KMS-11 (cell line): ENCODE data around the gene AKAP13.

Experiments used
- H2AFZ ChIP-seq: fragments of 200-600 bp; sonication (generic); 2 replicates; pipeline ENCODE4 v1.6.1; 2016; ENCODE audit warnings: antibody characterized with exemption, mixed run types, low read depth
- H3K27ac ChIP-seq: fragments of 200-600 bp; sonication (generic); 2 replicates; pipeline ENCODE4 v1.6.1; 2016; ENCODE audit warnings: mild to moderate bottlenecking, mixed run types
- H3K27me3 ChIP-seq: fragments of 200-600 bp; sonication (generic); 2 replicates; pipeline ENCODE4 v1.6.1; 2017; ENCODE audit warnings: mild to moderate bottlenecking, low read depth, mixed run types, moderate library complexity; ENCODE audit not compliant: insufficient read depth
- H3K36me3 ChIP-seq: fragments of 200-600 bp; sonication (generic); 2 replicates; pipeline ENCODE4 v1.6.1; 2017; ENCODE audit warnings: mild to moderate bottlenecking, mixed run types; ENCODE audit not compliant: insufficient read depth
- H3K4me1 ChIP-seq: fragments of 200-600 bp; sonication (generic); 2 replicates; pipeline ENCODE4 v1.6.1; 2016; ENCODE audit warnings: mild to moderate bottlenecking, low read depth, mixed run types; ENCODE audit not compliant: poor library complexity, severe bottlenecking
- H3K4me2 ChIP-seq: fragments of 200-600 bp; sonication (generic); 2 replicates; pipeline ENCODE4 v1.7.0; 2016; ENCODE audit warnings: mild to moderate bottlenecking, mixed run types
- H3K4me3 ChIP-seq: fragments of 200-600 bp; sonication (generic); IDR thresholded peaks from 2 replicates; pipeline ENCODE4 v1.6.1; 2017; ENCODE audit warnings: low read depth, low read length, mixed read lengths; ENCODE audit not compliant: insufficient read depth
- H3K79me2 ChIP-seq: fragments of 200-600 bp; sonication (generic); 2 replicates; pipeline ENCODE4 v1.6.1; 2016; ENCODE audit warnings: low read depth, mixed run types; ENCODE audit not compliant: insufficient read depth
- H3K9ac ChIP-seq: fragments of 200-600 bp; sonication (generic); 2 replicates; pipeline ENCODE4 v1.6.1; 2016; ENCODE audit warnings: mild to moderate bottlenecking, mixed run types
- H4K20me1 ChIP-seq: fragments of 200-600 bp; sonication (generic); 2 replicates; pipeline ENCODE4 v1.6.1; 2016; ENCODE audit warnings: mild to moderate bottlenecking, mixed run types; ENCODE audit not compliant: insufficient read depth
- TF ChIP-seq, protein P1 (sequence below): fragments of 200-600 bp; sonication (generic); conservative IDR thresholded peaks from 2 replicates; pipeline ENCODE4 v1.6.1; 2017; ENCODE audit warnings: low read depth, mild to moderate bottlenecking, antibody characterized with exemption, low read length, moderate library complexity, mixed read lengths

AKAP13 gene

DNA sequence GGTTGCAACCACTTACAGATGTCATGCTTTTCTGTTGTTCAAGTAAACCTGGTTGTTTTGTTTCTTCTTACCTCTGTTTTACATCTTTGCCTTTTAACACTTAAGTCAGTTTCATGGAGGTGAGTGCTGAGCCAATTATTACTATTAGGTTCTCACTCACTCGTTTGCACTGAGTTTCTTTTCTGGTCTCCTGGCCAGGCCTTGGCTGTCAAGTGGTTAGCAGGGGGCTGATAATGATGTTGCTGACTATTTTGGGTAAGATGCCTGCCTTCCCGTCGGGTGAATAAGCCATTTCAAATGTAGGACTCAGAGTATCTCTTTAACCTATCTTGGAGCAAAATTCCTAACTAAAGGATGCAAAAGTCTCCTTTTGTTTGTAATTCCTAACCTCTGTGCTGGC, 335.9 kb downstream of the AKAP13 start:
- TF ChIP-seq, protein P1, sequence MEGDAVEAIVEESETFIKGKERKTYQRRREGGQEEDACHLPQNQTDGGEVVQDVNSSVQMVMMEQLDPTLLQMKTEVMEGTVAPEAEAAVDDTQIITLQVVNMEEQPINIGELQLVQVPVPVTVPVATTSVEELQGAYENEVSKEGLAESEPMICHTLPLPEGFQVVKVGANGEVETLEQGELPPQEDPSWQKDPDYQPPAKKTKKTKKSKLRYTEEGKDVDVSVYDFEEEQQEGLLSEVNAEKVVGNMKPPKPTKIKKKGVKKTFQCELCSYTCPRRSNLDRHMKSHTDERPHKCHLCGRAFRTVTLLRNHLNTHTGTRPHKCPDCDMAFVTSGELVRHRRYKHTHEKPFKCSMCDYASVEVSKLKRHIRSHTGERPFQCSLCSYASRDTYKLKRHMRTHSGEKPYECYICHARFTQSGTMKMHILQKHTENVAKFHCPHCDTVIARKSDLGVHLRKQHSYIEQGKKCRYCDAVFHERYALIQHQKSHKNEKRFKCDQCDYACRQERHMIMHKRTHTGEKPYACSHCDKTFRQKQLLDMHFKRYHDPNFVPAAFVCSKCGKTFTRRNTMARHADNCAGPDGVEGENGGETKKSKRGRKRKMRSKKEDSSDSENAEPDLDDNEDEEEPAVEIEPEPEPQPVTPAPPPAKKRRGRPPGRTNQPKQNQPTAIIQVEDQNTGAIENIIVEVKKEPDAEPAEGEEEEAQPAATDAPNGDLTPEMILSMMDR: no peak
- no peaks in the 10 kb centered on the region for H3K79me2 ChIP-seq
- H3K27ac ChIP-seq: no peak overlapping the region
- H4K20me1 ChIP-seq: no peaks in the 10 kb centered on the region
- no peak overlapping the region for H3K4me3 ChIP-seq
- H3K4me1 ChIP-seq: no peaks in the 10 kb centered on the region
- H2AFZ ChIP-seq: no peak overlapping the region
- no peak overlapping the region for H3K4me2 ChIP-seq
- H3K27me3 ChIP-seq: no peaks in the 10 kb centered on the region
- H3K9ac ChIP-seq: no peak overlapping the region
- no peaks in the 10 kb centered on the region for H3K36me3 ChIP-seq

DNA sequence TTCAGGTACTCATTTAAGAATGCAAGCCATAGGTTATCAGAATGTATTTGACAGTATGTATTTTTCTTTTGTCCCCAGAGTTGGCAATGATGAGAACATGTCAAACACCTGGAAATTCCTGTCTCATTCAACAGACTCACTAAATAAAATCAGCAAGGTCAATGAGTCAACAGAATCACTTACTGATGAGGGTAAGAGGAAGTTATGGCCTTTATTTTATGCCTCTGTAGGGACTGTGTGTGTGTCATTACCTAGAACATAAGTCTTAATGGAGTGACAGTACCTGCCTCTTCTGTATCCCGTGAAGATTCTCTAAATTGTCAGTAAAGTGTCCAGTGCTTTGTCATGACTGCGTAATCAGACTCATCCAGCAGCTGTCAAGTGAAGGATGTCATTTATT, 336.8 kb downstream of the AKAP13 start:
- Histone ChIP-seq H3K27me3 (no peaks in the 10 kb centered on the region), H3K4me3 (no peak overlapping the region), H2AFZ (no peak overlapping the region), H3K4me2 (no peak overlapping the region), H3K9ac (no peak overlapping the region), H3K27ac (no peak overlapping the region), H3K36me3 (no peaks in the 10 kb centered on the region), H4K20me1 (no peaks in the 10 kb centered on the region), H3K4me1 (no peaks in the 10 kb centered on the region), H3K79me2 (no peaks in the 10 kb centered on the region)
- TF ChIP-seq, protein P1: no peak

DNA sequence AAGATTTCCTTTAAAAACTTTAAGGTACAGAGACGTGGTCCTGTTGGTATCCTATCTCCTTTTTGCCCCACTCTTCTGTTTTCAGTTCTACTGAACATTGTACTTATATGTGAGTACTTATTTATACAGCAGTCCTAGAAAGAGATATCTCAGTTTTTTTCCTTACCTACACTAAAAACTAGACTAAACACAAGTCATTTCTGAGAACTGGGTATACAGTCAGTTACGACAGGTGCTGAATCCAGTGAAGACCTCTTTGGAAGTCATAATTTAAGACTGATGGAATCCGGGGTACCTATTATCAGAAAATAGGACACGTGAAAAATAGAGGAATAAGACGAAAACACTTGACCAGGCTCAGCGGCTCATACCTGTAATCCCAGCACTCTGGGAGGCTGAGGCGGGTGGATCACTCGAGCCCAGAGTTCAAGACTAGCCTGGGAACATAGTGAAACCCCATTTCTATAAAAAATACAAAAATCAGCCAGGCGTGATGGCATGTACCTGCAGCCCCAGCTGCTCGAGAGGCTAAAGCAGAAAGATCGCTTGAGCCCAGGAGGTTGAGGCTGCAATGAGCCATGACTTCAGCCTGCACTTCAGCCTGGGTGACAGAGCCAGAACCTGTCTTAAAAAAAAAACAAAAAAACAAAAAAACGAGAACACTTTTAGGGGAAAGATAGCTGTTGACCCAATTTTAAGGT, 338.0 kb downstream of the AKAP13 start:
- no peaks in the 10 kb centered on the region for H3K4me1 ChIP-seq
- H3K79me2 ChIP-seq: no peaks in the 10 kb centered on the region
- H4K20me1 ChIP-seq: no peaks in the 10 kb centered on the region
- H3K36me3 ChIP-seq: no peaks in the 10 kb centered on the region
- no peak overlapping the region for H3K9ac ChIP-seq
- no peak overlapping the region for H3K27ac ChIP-seq
- no peak overlapping the region for H2AFZ ChIP-seq
- H3K27me3 ChIP-seq: no peaks in the 10 kb centered on the region
- no peak overlapping the region for H3K4me2 ChIP-seq
- no peak overlapping the region for H3K4me3 ChIP-seq
- TF ChIP-seq, protein P1: no peak

DNA sequence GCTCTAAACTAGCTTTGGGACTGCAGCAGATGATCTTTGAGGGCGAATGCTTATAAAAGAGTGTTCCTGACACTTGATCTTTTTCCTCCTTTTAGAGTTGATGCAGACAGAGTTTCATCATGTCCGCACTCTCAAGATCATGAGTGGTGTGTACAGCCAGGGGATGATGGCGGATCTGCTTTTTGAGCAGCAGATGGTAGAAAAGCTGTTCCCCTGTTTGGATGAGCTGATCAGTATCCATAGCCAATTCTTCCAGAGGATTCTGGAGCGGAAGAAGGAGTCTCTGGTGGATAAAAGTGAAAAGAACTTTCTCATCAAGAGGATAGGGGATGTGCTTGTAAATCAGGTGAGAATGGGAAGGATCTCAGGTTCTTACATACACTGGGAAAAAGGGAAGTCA, 338.6 kb downstream of the AKAP13 start:
- Histone ChIP-seq H3K4me2 (no peak overlapping the region), H3K27ac (no peak overlapping the region)

More for the DNA sequence above, 338.6 kb downstream of the AKAP13 start:
- Histone ChIP-seq H4K20me1 (no peaks in the 10 kb centered on the region), H3K4me3 (no peak overlapping the region), H3K9ac (no peak overlapping the region), H3K27me3 (no peaks in the 10 kb centered on the region), H2AFZ (no peak overlapping the region), H3K79me2 (no peaks in the 10 kb centered on the region), H3K36me3 (no peaks in the 10 kb centered on the region), H3K4me1 (no peaks in the 10 kb centered on the region)
- TF ChIP-seq, protein P1: no peak
